ENCODE results near the gene OR5K1. TPM values are rescaled to one million over a fixed set of nuclear protein-coding genes. Genes with fewer than 3 reads are reported as not detected.

Gene OR5K1
- polyA plus RNA-seq, 1 donor from 2014 or later, result not detected

- no peak for TF ChIP-seq SMC3 (conservative IDR thresholded peaks at IDR 0.05; ENCODE audit: poor library complexity)
- TF ChIP-seq, protein P1, sequence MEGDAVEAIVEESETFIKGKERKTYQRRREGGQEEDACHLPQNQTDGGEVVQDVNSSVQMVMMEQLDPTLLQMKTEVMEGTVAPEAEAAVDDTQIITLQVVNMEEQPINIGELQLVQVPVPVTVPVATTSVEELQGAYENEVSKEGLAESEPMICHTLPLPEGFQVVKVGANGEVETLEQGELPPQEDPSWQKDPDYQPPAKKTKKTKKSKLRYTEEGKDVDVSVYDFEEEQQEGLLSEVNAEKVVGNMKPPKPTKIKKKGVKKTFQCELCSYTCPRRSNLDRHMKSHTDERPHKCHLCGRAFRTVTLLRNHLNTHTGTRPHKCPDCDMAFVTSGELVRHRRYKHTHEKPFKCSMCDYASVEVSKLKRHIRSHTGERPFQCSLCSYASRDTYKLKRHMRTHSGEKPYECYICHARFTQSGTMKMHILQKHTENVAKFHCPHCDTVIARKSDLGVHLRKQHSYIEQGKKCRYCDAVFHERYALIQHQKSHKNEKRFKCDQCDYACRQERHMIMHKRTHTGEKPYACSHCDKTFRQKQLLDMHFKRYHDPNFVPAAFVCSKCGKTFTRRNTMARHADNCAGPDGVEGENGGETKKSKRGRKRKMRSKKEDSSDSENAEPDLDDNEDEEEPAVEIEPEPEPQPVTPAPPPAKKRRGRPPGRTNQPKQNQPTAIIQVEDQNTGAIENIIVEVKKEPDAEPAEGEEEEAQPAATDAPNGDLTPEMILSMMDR (IDR thresholded peaks at IDR 0.05; ENCODE audit: poor library complexity, severe bottlenecking), result no peak
- no peak for TF ChIP-seq POLR2AphosphoS5 (IDR thresholded peaks at IDR 0.05)
- no peak for TF ChIP-seq RAD21 (conservative IDR thresholded peaks at IDR 0.05)
- TF ChIP-seq TAF1 (IDR thresholded peaks at IDR 0.05; ENCODE audit: low read depth), result no peak
- no peak for TF ChIP-seq MXI1 (conservative IDR thresholded peaks at IDR 0.05; ENCODE audit: poor library complexity, severe bottlenecking)
- no peak for TF ChIP-seq EZH2 (IDR thresholded peaks at IDR 0.05; ENCODE audit: borderline replicate concordance, insufficient read depth, low read length, poor library complexity, severe bottlenecking)
- no peak for TF ChIP-seq EP300 (conservative IDR thresholded peaks at IDR 0.05; ENCODE audit: poor library complexity, severe bottlenecking)
- no peak for TF ChIP-seq REST (IDR thresholded peaks at IDR 0.05; ENCODE audit: borderline replicate concordance)
- Histone ChIP-seq H3K79me2 (replicated peaks; ENCODE audit: insufficient read depth, low read length) (no peaks in the 10 kb centered on the region), H3K9ac (ENCODE audit: low read length) (no peak overlapping the region), H3K4me2 (ENCODE audit: low read length) (no peak overlapping the region), H3K9me2 (ENCODE audit: insufficient read depth, low read length) (no peaks in the 10 kb centered on the region), H3K36me3 (ENCODE audit: insufficient read depth, low read length) (no peaks in the 10 kb centered on the region), H4K20me1 (ENCODE audit: insufficient read depth) (no peaks in the 10 kb centered on the region), H3K9me3 (ENCODE audit: low read length) (no peaks in the 10 kb centered on the region), H2AFZ (ENCODE audit: low read depth, low read length) (no peak overlapping the region), H3K27me3 (ENCODE audit: insufficient read depth, low read depth, low read length) (no peaks in the 10 kb centered on the region), H3K27ac (ENCODE audit: low read length) (no peak overlapping the region), H3K4me3 (ENCODE audit: low read length) (no peak overlapping the region), H3F3A (ENCODE audit: insufficient read depth, low read length, poor library complexity, severe bottlenecking) (no peaks in the 10 kb centered on the region)
Measured at GRCh38 chr3:98504539-98504938, 41.5 kb downstream of the OR5K1 start.

GRCh38 chr3:98508582-98508981, 45.6 kb downstream of the OR5K1 start:
- TF ChIP-seq, protein P1 (IDR thresholded peaks at IDR 0.05; ENCODE audit: poor library complexity, severe bottlenecking), result no peak
- TF ChIP-seq REST (IDR thresholded peaks at IDR 0.05; ENCODE audit: borderline replicate concordance) (no peak), SMC3 (conservative IDR thresholded peaks at IDR 0.05; ENCODE audit: poor library complexity) (no peak), EZH2 (IDR thresholded peaks at IDR 0.05; ENCODE audit: borderline replicate concordance, insufficient read depth, low read length, poor library complexity, severe bottlenecking) (no peak), TAF1 (IDR thresholded peaks at IDR 0.05; ENCODE audit: low read depth) (no peak), MXI1 (conservative IDR thresholded peaks at IDR 0.05; ENCODE audit: poor library complexity, severe bottlenecking) (no peak), RAD21 (conservative IDR thresholded peaks at IDR 0.05) (no peak), POLR2AphosphoS5 (IDR thresholded peaks at IDR 0.05) (no peak), EP300 (conservative IDR thresholded peaks at IDR 0.05; ENCODE audit: poor library complexity, severe bottlenecking) (no peak)
- no peaks in the 10 kb centered on the region for H3F3A ChIP-seq (ENCODE audit: insufficient read depth, low read length, poor library complexity, severe bottlenecking)

More at GRCh38 chr3:98508582-98508981, 45.6 kb downstream of the OR5K1 start:
- H3K27ac ChIP-seq (ENCODE audit: low read length), result no peak overlapping the region
- H3K9me3 ChIP-seq (ENCODE audit: low read length), result no peaks in the 10 kb centered on the region
- no peak overlapping the region for H3K4me2 ChIP-seq (ENCODE audit: low read length)
- H3K27me3 ChIP-seq (ENCODE audit: insufficient read depth, low read depth, low read length), result no peaks in the 10 kb centered on the region
- H4K20me1 ChIP-seq (ENCODE audit: insufficient read depth), result no peaks in the 10 kb centered on the region
- H3K79me2 ChIP-seq (replicated peaks; ENCODE audit: insufficient read depth, low read length), result no peaks in the 10 kb centered on the region
- no peak overlapping the region for H3K4me3 ChIP-seq (ENCODE audit: low read length)
- no peaks in the 10 kb centered on the region for H3K36me3 ChIP-seq (ENCODE audit: insufficient read depth, low read length)
- no peaks in the 10 kb centered on the region for H3K9me2 ChIP-seq (ENCODE audit: insufficient read depth, low read length)
- H2AFZ ChIP-seq (ENCODE audit: low read depth, low read length), result no peak overlapping the region
- H3K9ac ChIP-seq (ENCODE audit: low read length), result no peak overlapping the region

Data from neural cell (in vitro differentiated cells).